ENCODE measurements around the gene FZD1.

DNA sequence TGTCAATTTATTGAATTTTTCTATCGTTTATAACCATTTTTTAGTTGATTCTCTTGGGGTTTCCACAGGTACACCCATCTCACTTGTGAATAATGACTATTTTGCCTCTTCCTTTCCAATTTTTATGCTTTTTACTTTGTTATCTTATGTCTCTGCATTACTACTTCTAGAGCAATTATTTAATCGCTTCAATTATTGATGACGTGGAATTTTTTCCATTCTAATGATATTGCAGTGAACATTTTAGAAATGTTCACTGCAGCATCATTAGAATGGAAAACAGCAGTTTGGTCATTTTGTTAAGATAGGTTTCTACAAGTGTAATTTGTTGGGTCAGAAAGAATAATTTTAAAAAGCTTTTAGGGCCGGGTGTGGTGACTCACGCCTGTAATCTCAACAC, 27.1 kb downstream of the FZD1 start:
- TF ChIP-seq, protein P1, sequence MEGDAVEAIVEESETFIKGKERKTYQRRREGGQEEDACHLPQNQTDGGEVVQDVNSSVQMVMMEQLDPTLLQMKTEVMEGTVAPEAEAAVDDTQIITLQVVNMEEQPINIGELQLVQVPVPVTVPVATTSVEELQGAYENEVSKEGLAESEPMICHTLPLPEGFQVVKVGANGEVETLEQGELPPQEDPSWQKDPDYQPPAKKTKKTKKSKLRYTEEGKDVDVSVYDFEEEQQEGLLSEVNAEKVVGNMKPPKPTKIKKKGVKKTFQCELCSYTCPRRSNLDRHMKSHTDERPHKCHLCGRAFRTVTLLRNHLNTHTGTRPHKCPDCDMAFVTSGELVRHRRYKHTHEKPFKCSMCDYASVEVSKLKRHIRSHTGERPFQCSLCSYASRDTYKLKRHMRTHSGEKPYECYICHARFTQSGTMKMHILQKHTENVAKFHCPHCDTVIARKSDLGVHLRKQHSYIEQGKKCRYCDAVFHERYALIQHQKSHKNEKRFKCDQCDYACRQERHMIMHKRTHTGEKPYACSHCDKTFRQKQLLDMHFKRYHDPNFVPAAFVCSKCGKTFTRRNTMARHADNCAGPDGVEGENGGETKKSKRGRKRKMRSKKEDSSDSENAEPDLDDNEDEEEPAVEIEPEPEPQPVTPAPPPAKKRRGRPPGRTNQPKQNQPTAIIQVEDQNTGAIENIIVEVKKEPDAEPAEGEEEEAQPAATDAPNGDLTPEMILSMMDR (IDR thresholded peaks at IDR 0.05; ENCODE audit: insufficient read depth, low read length, poor library complexity, severe bottlenecking) = no peak
- TF ChIP-seq EZH2phosphoT487 (conservative IDR thresholded peaks at IDR 0.05; ENCODE audit: low read length) = no peak

All from SU-DHL-6 (cell line).